HT1080 (cell line): ENCODE data around the gene GNAQ. TPM values are rescaled to one million over a fixed set of nuclear protein-coding genes. Genes with fewer than 3 reads are reported as not detected.
"Not testable (repeated sequence)": the region's sequence is repeated elsewhere in the genome, so short reads cannot be mapped to it uniquely, and the experiment has no call there.

Experiments
- DNase-seq: peaks from one replicate; pipeline ENCODE4 v3.0.0-alpha.2; 2015; ENCODE audit warnings: low read depth
- total RNA-seq: library from RNA; depleted of rRNA; stranded (reverse); fragments of >200 nt; shearing (Covaris generic); gene quantifications from 2 replicates; pipeline ENCODE4 v1.2.3, GENCODE V29; 2014

Gene GNAQ
- total RNA-seq, 1 experiment from 2014 or later, result 14.6 TPM

DNA sequence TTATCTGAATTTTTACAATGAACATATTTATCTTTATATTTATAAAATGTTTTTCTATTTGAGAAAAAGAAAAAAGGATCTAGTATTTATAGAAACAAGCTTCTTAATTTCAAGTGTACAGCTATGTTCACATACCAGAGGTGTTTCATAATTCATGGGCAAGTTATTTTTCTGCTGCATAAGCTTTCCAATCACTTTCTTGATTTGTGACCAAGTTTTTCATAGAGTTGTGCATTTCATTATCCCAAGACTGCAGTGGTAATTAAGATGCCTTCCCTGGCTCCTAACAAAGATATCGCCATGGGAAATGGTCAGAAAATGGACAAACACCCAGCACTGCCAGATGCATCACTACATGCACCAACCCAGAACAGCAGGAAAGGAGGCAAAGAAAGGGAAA, 124.6 kb downstream of the GNAQ start:
- DNase-seq, result no peak

DNA sequence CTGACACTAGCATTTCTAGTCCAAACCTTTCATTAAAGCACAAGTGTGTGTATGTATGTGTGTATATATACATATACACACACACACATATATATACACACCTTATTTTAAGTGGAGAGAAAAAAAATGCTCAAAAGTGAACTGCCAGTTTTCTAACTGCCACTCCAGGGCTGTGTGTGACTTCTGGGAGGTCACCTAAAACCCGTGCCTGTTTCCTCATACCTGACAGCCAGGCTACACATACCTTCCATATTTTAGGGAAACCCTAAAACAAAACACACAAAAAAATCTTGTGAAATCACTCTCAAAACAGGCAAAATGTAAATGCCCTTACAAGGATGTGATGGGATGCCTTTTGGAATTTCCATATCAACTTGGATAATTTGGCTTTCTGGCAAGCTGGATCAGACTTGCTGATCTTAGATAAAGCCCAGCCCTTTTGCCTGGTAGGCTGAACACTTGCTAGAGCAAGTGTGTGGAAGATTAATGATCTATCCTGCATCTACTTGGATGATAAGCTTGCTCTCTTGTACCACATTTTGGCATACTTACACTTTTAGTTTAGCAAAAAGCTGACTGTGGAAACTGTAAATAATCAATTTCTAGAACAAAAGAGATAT, 127.8 kb downstream of the GNAQ start:
- DNase-seq, result no peak

DNA sequence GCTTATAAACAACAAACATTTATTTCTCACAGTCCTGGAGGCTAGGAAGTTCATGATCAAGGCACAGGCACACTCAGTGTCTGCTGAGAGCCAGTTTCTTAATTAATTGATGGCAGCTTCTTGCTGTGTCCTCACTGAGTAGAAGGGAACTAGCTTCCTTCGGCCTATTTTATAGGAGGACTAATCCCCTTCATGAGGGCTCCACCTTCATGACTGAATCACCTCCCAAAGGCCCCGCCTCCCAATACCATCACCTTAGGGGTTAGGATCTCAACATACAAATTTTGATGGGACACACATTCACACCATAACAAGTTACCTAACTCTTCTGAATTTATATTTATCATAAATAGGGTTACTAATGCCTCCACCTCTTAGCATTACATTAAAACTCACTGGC, 129.8 kb downstream of the GNAQ start:
- no peak for DNase-seq

- DNase-seq, result no peak
These were observed 130.6 kb downstream of the GNAQ start for GRCh38 chr9:77901018-77901417.

DNA sequence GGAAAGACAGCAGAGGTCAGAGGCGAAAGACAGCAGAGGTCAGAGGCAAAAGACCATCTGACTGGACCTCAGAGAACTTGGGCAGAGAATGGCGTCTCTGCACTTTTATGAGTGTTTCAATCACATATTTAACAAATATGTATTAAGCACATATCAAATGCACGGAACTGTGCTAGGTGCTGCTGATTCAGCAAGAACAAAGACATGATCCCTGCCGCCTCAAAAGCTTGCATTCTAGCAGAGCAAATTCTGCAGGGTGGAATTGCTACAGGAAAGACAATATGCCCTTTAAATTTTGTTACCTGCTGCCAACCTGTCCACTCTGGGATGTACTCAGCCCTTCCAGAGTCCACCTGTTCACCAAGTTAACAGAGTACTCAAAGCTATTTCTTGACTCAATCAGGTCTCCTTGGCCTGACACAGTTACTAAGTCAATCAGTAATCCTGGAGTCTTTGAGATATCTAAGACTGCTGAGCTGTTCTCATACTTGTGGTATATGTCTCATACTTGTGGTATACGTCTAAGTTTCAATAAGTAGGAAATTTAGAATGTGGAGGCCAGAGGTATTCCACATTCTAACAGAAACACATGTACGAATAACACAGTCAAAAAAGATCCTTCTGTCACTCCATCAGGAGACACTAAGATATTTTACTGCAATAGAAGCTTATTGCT, 131.8 kb downstream of the GNAQ start:
- peak; percentile 68 for DNase-seq

GRCh38 chr9:77898864-77899263, 132.7 kb downstream of the GNAQ start:
- DNase-seq, result no peak

DNA sequence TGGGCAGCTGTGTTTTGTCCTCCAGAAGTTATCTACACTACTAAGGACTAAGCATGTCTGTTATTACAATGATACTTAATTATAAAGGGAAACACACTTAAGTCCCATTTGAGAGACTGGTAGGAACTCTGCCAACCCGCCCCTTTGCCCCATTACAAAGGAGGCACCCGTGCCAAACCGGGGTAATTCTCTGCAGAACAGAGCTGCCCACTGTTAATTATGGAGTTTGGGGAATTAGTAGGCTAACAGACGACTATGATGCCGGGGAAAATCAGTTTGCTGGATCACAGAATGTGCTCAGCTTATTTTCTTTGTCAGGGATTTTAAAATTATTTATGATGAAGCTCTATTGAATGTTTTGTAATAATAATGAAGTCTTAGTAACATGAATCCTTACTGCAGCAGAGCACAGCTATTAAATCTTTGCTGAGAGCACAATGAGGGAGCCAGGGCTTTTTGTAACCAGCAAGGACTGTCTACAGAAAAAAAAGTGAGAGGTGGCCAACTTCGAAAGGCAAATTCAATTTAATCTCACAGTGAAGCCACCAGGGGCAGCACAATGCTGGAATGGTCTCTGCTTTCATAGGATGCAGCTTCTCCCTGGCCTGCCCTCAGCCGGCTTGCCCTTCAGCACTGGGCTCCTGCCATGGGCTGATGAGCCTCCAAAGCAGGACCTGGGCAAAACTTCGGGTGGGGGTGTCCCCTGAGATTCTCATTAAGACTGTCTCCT, 134.5 kb downstream of the GNAQ start:
- DNase-seq, result no peak

DNA sequence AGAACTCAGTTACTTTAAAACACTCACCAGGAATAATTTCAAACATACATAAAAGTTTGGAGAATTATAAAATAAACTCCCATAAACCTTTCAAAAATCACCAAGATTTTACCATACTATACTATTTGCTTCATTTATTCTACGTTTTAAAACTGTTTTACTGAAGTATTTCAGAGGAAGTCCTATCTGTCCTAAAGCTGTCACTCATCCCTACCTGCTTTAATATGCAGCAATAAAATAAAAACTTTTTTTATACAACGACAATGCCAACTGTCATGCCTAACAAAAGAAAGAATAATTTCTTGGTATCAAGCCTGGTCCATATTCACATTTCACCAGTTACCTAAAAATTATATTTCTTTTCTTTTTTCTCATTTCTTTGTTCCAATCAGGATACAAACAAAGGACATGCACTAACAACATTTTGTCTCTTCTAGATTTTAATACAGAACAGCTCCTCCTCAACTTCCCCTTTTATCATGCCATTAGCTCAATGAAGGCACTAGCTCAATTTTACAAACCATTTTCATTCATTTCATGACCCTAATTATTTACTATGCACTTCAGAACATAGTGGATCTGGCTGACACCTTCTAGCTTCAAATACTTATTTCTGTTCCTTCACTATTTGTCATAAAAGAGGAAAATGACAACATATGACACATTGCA, 135.2 kb downstream of the GNAQ start:
- no peak for DNase-seq

DNA sequence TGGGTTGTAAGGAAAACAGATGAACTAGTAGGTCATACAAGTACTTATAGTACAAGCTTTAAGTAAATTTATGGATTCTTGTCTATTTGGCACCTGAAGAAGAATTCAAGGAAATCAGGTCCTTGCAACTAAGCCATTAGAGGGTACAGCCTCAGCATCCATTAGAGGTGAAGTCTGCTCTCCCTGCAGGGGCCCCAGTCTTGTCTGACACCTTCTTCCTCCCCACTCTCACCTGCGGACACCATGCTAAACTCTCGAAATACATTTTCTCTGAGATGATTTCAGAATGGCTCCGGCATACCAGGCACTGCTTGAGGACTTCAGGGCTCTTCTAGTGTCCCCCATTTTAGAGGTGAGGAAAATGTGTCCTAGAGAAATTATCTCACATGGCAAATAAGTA, 137.9 kb downstream of the GNAQ start:
- no peak for DNase-seq

DNA sequence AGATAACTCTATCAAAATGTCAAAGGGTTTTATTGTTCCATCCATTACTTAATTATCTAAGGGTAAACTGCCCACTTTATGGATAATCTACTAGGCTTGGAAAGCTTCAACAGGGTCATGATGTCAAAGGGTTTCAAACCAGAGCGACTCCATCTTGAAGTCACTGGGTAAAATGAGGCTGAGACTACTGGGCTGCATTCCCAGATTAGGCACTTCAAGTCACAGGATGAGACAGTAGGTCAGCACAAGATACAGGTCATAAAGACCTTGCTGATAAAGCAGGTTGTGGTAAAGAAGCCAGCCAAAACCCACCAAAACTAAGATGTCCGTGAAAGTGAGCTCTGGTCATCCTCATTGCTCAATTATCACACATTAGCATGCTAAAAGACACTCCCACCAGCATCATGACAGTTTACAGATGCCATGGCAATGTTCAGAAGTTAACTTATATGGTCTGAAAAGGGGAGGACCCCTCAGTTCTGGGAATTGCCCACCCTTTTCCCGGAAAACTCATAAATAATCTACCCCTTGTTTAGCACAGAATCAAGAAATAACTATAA, 138.6 kb downstream of the GNAQ start:
- DNase-seq, result no peak

DNA sequence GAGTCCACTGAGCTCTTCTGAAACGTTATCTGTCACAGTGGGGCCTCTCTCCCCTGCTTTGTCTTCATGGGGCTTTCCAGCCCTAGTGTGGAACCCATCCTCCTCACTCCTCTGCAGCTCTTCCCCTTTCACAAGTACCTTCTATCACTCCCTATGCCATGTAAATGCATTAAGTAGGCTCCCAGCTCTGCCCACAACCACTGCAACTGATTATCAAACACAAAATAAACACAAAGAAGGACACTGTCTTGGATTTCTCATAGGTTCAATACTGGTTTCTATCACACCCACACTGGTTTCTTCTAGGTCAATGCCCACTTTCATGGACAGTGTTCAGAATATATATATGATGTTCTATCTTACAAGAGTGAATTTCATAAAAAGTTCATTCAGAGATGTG, 139.4 kb downstream of the GNAQ start:
- DNase-seq, result no peak

DNA sequence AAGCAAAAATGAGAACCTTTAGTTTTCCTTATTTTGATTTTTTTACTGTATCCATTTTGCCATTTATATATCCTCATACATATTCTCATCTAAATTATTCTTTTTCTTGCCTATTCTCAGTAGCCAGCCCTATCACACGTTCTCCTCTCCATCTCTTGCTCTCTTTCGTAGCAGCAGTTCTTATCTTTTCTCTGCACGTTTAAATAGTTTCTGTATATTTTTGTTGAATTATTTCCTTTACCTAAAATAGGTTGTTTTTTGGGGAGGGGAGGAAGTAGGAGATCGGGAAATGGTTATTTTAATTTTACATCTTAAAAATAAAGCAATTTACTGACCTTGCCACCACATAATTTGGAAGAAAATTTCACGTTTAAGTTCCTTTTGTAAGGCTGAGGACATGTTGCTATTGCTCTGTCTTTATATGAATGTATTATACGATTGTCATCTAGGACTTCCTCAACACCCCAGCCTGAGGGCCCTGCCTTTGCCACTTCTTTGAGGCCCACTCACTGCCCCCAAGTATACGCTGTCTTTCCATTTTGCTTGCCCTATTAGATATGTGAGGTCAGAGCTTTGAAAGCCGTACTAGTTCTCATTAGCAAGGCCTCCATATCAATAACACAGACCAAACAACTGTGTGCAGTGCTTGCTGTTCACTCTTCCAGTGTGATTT, 140.3 kb downstream of the GNAQ start:
- DNase-seq, result no peak

DNA sequence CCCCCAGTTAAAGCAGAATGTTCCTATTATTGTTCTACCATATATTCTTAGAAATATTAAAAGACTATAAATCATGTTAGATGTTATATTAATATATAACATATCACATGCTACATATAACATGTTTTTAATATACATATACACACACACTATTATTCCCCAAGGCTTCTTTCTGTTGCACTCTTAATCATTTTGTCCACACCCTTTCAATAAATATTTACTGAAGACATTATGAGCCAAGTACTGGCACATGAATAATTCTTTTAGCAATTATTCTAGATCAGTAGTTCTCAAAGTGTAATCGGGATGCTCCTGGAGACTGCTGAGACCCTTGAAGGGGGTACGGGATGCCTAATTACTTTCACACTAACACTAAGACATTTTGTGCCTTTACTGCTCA, 143.9 kb downstream of the GNAQ start:
- no peak for DNase-seq

GRCh38 chr9:77885104-77885672, 146.4 kb downstream of the GNAQ start:
- DNase-seq, result no peak

GRCh38 chr9:77883846-77884771, 147.5 kb downstream of the GNAQ start:
- peak; percentile 56 for DNase-seq

DNA sequence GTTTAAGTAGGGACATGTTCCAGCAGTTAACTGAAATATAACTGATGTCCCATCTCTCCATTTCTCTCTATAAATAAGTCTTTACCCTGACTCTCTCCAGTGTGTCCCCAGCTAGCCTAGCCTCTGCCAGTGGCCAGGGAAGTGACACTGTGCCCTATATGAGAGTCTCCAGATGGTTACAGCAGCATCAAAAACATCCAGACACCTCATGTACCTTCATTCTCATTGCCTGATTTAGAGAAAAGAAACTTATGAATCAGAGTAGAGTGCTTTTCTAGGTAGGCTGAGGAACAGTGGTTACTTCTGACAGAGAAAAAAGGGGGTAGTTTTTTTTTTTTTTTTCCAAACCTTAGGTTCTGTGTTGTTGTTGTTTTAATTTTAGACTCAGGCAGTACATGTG, 148.5 kb downstream of the GNAQ start:
- DNase-seq, result no peak

GRCh38 chr9:77882294-77882693, 149.3 kb downstream of the GNAQ start:
- DNase-seq, result no peak

DNA sequence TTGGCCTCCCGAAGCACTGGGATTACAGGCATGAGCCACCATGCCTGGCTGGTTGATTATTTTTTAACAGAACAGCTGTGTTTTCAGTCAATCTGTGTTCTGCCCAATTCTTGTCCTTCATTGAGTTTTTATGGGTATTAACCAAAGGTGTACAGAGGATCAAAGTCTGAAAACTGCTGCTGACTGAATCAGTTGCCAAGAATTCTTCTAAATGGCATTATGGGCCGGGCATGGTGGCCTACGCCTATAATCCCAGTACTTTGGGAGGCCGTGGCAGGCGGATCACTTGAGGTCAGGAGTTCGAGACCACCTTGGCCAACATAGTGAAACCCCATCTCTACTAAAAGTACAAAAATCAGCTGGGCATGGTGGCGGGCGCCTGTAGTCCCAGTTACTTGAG, 150.0 kb downstream of the GNAQ start:
- DNase-seq, result not testable (repeated sequence)

GRCh38 chr9:77881111-77881510, 150.5 kb downstream of the GNAQ start:
- DNase-seq, result no peak

DNA sequence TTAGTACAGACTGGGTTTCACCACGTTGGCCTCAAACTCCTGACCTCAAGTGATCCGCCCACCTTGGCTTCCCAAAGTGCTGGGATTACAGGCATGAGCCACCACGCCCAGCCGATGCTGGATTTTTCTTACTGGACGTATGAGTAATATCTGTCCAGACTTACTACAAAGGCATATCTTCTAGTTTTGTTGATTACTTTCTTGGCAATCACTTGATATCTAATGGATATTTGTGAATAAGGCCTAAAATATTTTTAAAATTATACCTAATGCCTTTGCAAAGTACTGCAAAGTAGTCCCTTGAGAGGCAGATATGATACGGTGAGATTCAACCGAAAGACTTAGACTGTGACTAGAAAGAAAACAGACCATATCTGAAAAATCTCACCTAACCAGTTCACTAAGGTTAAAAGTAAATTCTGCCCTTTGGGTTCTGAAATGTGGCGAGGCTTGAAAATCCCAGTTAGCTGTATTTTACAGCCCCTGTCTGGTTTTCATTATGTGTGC, 152.1 kb downstream of the GNAQ start:
- DNase-seq, result peak; percentile 40
